Measurements from ENCODE around the gene ZMIZ2.

Gene ZMIZ2

DNA sequence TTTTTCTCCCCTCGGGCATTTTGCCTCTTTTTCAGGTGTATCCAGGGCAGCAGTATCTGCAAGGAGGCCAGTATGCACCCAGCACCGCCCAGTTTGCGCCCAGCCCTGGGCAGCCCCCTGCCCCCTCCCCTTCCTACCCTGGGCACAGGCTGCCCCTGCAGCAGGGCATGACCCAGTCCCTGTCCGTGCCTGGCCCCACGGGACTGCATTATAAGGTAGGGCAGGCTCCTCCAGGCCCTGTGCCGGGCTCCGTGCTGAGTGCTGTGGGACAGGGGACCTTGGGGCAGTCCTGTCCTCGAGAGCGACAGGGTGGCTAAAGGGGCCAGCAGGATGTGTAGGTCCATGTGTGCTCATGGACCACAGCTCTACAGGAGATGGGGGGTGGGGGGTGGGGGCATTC, 10.6 kb downstream of the ZMIZ2 start:
- no peak overlapping the region for H3K27ac ChIP-seq (ENCODE audit: low read length)
- H3K27me3 ChIP-seq (ENCODE audit: low read depth, low read length) = no peaks in the 10 kb centered on the region
- no peaks in the 10 kb centered on the region for H3K9me3 ChIP-seq (ENCODE audit: insufficient read depth, low read length)
- H2AFZ ChIP-seq (ENCODE audit: low read depth, low read length) = no peak overlapping the region
- H3K4me1 ChIP-seq (ENCODE audit: low read length) = no peaks in the 10 kb centered on the region
- no peak overlapping the region for H3K9ac ChIP-seq (ENCODE audit: low read length)
- H3K36me3 ChIP-seq (replicated peaks; ENCODE audit: low read depth, low read length) = peaks cover 66% of the 10 kb centered on the region
- peaks cover 40% of the 10 kb centered on the region for H4K20me1 ChIP-seq (ENCODE audit: insufficient read depth, low read length)
- H3K79me2 ChIP-seq (ENCODE audit: low read length) = peaks cover 34% of the 10 kb centered on the region
- H3K4me2 ChIP-seq (ENCODE audit: low read length) = no peak overlapping the region
- no peak overlapping the region for H3K4me3 ChIP-seq (ENCODE audit: low read length)
- no peak for TF ChIP-seq EZH2phosphoT487 (IDR thresholded peaks at IDR 0.05; ENCODE audit: low read depth)
- TF ChIP-seq, protein P1, sequence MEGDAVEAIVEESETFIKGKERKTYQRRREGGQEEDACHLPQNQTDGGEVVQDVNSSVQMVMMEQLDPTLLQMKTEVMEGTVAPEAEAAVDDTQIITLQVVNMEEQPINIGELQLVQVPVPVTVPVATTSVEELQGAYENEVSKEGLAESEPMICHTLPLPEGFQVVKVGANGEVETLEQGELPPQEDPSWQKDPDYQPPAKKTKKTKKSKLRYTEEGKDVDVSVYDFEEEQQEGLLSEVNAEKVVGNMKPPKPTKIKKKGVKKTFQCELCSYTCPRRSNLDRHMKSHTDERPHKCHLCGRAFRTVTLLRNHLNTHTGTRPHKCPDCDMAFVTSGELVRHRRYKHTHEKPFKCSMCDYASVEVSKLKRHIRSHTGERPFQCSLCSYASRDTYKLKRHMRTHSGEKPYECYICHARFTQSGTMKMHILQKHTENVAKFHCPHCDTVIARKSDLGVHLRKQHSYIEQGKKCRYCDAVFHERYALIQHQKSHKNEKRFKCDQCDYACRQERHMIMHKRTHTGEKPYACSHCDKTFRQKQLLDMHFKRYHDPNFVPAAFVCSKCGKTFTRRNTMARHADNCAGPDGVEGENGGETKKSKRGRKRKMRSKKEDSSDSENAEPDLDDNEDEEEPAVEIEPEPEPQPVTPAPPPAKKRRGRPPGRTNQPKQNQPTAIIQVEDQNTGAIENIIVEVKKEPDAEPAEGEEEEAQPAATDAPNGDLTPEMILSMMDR (IDR thresholded peaks at IDR 0.05; ENCODE audit: low read depth, low read length) = no peak

- H3K27ac ChIP-seq (ENCODE audit: low read length) = no peak overlapping the region
These were observed 11.5 kb downstream of the ZMIZ2 start for GRCh38 chr7:44760034-44760580.

GRCh38 chr7:44761207-44762161, 12.8 kb downstream of the ZMIZ2 start:
- Histone ChIP-seq H2AFZ (ENCODE audit: low read depth, low read length) (no peak overlapping the region), H3K4me1 (ENCODE audit: low read length) (no peaks in the 10 kb centered on the region), H3K36me3 (replicated peaks; ENCODE audit: low read depth, low read length) (peaks cover 79% of the 10 kb centered on the region), H3K4me2 (ENCODE audit: low read length) (no peak overlapping the region), H3K27me3 (ENCODE audit: low read depth, low read length) (no peaks in the 10 kb centered on the region), H4K20me1 (ENCODE audit: insufficient read depth, low read length) (peaks cover 23% of the 10 kb centered on the region), H3K79me2 (ENCODE audit: low read length) (peaks cover 12% of the 10 kb centered on the region; the same call in 1 of the 2 replicates), H3K27ac (ENCODE audit: low read length) (no peak overlapping the region), H3K9me3 (ENCODE audit: insufficient read depth, low read length) (no peaks in the 10 kb centered on the region), H3K9ac (ENCODE audit: low read length) (no peak overlapping the region), H3K4me3 (ENCODE audit: low read length) (no peak overlapping the region)
- TF ChIP-seq, protein P1 (IDR thresholded peaks at IDR 0.05; ENCODE audit: low read depth, low read length) = no peak
- TF ChIP-seq EZH2phosphoT487 (IDR thresholded peaks at IDR 0.05; ENCODE audit: low read depth) = no peak

More at GRCh38 chr7:44760034-44760580, 11.5 kb downstream of the ZMIZ2 start:
- H3K9ac ChIP-seq (ENCODE audit: low read length) = no peak overlapping the region
- H3K4me3 ChIP-seq (ENCODE audit: low read length) = no peak overlapping the region
- H2AFZ ChIP-seq (ENCODE audit: low read depth, low read length) = no peak overlapping the region
- peaks cover 26% of the 10 kb centered on the region for H3K79me2 ChIP-seq (ENCODE audit: low read length)
- peaks cover 35% of the 10 kb centered on the region for H4K20me1 ChIP-seq (ENCODE audit: insufficient read depth, low read length)
- no peaks in the 10 kb centered on the region for H3K27me3 ChIP-seq (ENCODE audit: low read depth, low read length)
- peaks cover 74% of the 10 kb centered on the region for H3K36me3 ChIP-seq (replicated peaks; ENCODE audit: low read depth, low read length)
- TF ChIP-seq EZH2phosphoT487 (IDR thresholded peaks at IDR 0.05; ENCODE audit: low read depth) = no peak
- TF ChIP-seq, protein P1 (IDR thresholded peaks at IDR 0.05; ENCODE audit: low read depth, low read length) = no peak
- H3K4me1 ChIP-seq (ENCODE audit: low read length) = no peaks in the 10 kb centered on the region
- H3K9me3 ChIP-seq (ENCODE audit: insufficient read depth, low read length) = no peaks in the 10 kb centered on the region
- H3K4me2 ChIP-seq (ENCODE audit: low read length) = no peak overlapping the region

- Histone ChIP-seq H3K36me3 (replicated peaks; ENCODE audit: low read depth, low read length) (peaks cover 79% of the 10 kb centered on the region), H2AFZ (ENCODE audit: low read depth, low read length) (no peak overlapping the region)
These were observed 13.7 kb downstream of the ZMIZ2 start for GRCh38 chr7:44762300-44762699.

More at GRCh38 chr7:44762300-44762699, 13.7 kb downstream of the ZMIZ2 start:
- Histone ChIP-seq H3K27me3 (ENCODE audit: low read depth, low read length) (no peaks in the 10 kb centered on the region), H3K27ac (ENCODE audit: low read length) (no peak overlapping the region), H3K4me1 (ENCODE audit: low read length) (peaks cover 2% of the 10 kb centered on the region; the same call in 1 of the 2 replicates), H3K9ac (ENCODE audit: low read length) (no peak overlapping the region), H3K4me2 (ENCODE audit: low read length) (no peak overlapping the region), H3K9me3 (ENCODE audit: insufficient read depth, low read length) (no peaks in the 10 kb centered on the region), H3K4me3 (ENCODE audit: low read length) (no peak overlapping the region), H3K79me2 (ENCODE audit: low read length) (peaks cover 5% of the 10 kb centered on the region; the same call in 1 of the 2 replicates), H4K20me1 (ENCODE audit: insufficient read depth, low read length) (peaks cover 16% of the 10 kb centered on the region; the same call in 1 of the 2 replicates)
- TF ChIP-seq, protein P1 (IDR thresholded peaks at IDR 0.05; ENCODE audit: low read depth, low read length) = no peak
- TF ChIP-seq EZH2phosphoT487 (IDR thresholded peaks at IDR 0.05; ENCODE audit: low read depth) = no peak

All from OCI-LY3 (cell line).